Vagina (tissue), 2 donors: ENCODE results near the gene HSPA12A.

Experiments used
- POLR2A ChIP-seq, 2 donors: fragments of 450-650 bp; IDR thresholded peaks; one replicate each; pipeline ENCODE4 v1.6.1; 2017; ENCODE audit warnings: antibody characterized with exemption in 2 of 2, mild to moderate bottlenecking in 2 of 2, moderate library complexity in 2 of 2
- POLR2AphosphoS5 ChIP-seq, 2 donors: sonication (generic); formaldehyde crosslinking; IDR thresholded peaks; one replicate each; pipeline ENCODE4 v1.9.0; 2017; ENCODE audit warnings: antibody characterized with exemption in 2 of 2, mild to moderate bottlenecking in 2 of 2, low read depth in 1 of 2; ENCODE audit not compliant: insufficient read depth in 1 of 2
- TF ChIP-seq, protein P1 (sequence below), 3 experiments: fragments of 450-650 bp in 2 of 3; fragments of 200-600 bp in 1 of 3; sonication (generic) in 1 of 3; IDR thresholded peaks; one replicate each; pipeline ENCODE4 v1.5.1; 2017 to 2019; ENCODE audit warnings: antibody characterized with exemption in 3 of 3, mild to moderate bottlenecking in 2 of 3, moderate library complexity in 2 of 3

DNA sequence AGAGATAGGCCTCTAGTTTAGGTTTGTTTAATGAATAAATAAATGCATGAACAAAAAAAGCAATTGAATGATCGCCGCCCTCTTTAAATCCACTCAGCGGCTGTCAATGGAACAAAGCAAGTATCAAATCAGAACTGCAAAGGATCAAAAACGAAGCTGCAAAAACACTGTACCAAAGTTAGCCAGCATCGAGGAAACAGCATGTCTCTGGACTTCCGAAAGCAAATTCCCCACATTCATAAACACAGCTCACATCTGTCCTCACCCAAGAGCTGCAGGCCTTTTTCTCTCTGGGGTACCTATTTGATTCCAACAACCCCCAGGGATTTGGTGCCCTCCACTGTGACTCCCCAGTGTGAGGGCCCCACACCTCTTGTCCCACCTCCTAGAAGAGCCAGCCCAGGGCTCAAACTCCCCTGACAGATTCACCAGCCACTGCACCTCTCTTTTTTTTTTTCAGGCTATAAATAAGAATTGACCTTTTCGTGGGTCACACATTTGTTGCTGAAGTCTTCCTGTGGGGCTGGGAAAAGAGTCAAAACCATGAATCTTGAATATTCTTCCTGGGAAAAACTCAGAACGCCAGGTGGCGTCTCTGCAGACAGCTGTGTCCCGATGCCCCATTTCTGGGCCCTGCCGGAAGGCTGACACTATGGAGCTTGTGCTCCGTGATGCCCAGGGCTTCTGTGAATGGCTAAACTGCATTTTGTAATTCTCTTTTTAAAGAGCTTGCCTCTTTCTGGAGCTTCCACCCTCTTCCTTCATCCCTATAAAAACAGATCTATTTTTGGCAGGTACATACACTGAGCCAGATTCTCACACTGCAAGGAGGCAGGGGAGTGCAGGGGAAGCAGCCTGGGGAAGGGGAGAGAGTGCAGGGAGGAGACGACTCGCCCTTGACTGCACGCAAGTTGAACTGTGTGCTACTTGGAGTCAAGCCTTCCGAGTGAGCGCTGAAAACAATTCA is 51.7 kb downstream of the HSPA12A start:
- TF ChIP-seq POLR2A (IDR thresholded peaks at IDR 0.05) (no peak), POLR2AphosphoS5 (IDR thresholded peaks at IDR 0.05; ENCODE audit: insufficient read depth in 1 of 2, low read depth in 1 of 2) (no peak)
- TF ChIP-seq, protein P1, sequence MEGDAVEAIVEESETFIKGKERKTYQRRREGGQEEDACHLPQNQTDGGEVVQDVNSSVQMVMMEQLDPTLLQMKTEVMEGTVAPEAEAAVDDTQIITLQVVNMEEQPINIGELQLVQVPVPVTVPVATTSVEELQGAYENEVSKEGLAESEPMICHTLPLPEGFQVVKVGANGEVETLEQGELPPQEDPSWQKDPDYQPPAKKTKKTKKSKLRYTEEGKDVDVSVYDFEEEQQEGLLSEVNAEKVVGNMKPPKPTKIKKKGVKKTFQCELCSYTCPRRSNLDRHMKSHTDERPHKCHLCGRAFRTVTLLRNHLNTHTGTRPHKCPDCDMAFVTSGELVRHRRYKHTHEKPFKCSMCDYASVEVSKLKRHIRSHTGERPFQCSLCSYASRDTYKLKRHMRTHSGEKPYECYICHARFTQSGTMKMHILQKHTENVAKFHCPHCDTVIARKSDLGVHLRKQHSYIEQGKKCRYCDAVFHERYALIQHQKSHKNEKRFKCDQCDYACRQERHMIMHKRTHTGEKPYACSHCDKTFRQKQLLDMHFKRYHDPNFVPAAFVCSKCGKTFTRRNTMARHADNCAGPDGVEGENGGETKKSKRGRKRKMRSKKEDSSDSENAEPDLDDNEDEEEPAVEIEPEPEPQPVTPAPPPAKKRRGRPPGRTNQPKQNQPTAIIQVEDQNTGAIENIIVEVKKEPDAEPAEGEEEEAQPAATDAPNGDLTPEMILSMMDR (IDR thresholded peaks at IDR 0.05): peak in 1 of 3 experiments; percentile 11
